Stimulated activated CD8-positive, alpha-beta memory T cell treated with anti-CD3 and anti-CD28 coated beads, Interleukin-4, amount 100 ng/mL, for 1 hour (primary cell): ENCODE data around the gene KANSL3.
"Not testable (repeated sequence)": the region's sequence is repeated elsewhere in the genome, so short reads cannot be mapped to it uniquely, and the experiment has no call there.

Source experiments
- DNase-seq, 2 donors: peaks; one replicate each; pipeline ENCODE4 v3.0.0-alpha.2; 2020; ENCODE audit warnings: low read depth in 2 of 2, low spot score in 1 of 2

Gene KANSL3

GRCh38 chr2:96564026-96564425 lies 74.1 kb downstream of the KANSL3 start:
- DNase-seq: no peak

- DNase-seq: no peak
Observed at GRCh38 chr2:96558485-96558884, 79.6 kb downstream of the KANSL3 start.

GRCh38 chr2:96558061-96558460 lies 80.1 kb downstream of the KANSL3 start:
- no peak for DNase-seq

- DNase-seq: not testable (repeated sequence)
Observed at GRCh38 chr2:96557421-96557820, 80.7 kb downstream of the KANSL3 start.

DNA sequence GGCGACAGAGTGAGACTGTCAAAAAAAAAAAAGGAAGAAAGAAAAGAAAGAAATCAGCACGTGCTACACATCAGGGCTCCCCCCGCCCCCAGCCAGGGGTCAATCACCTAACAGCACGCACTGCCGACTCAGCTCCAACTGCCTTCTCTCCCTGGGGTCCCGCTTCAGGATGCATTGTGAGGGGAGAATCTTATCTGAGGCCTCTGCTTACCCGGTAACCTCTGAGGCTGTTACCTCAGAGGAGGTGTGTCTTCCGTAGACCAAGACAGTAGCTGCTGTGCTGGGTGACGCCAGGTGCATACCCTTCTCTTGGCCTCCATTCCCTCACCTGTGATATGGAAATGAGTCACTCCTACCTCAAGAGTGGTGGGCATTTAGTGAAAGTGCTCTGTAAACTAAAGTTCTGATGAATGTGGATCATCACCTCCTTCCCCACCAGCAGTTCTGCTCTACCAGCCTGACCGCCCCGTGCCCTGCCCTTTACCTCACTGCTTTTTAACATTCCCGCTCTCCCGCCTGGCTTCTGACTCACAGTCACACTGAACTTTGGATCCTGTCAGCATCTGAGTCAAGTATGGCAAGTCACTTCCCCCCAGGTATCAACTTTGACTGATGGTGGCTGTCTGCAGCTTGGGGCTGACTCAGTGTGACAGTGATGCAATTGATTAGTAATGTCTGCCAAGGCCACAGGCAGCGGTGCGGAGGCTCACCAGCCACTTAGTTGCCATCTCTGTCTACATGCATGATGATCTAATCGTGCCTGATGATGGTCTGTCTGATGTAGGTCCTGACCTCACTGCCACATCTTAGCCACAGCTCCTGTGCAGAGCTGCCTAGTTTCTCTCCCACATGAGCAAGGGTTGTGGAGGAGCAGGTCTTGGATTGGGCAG lies 81.4 kb downstream of the KANSL3 start:
- no peak for DNase-seq

DNA sequence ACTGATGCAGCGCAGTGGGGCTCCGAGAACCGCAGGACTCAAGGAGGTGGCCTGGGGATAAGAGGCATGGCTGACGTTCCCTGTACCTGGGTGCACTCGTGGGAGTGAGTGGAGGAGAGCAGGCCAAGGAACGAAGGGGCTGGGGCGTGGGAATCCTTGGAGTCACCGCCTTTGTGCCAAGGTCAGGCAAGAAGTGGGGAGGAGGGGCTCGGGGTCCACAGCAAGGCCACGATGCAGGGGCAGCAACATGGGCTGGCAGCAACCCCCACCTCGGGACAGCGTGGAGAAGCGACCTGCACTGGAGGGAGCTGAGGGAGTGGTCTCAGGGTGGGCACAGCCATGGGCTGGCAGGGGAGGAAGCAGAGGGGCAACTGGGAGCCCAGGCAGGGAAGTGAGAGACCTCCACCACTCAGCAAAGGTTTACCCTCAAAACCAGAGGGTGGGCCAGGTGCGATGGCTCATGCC lies 82.9 kb downstream of the KANSL3 start:
- DNase-seq: no peak

DNA sequence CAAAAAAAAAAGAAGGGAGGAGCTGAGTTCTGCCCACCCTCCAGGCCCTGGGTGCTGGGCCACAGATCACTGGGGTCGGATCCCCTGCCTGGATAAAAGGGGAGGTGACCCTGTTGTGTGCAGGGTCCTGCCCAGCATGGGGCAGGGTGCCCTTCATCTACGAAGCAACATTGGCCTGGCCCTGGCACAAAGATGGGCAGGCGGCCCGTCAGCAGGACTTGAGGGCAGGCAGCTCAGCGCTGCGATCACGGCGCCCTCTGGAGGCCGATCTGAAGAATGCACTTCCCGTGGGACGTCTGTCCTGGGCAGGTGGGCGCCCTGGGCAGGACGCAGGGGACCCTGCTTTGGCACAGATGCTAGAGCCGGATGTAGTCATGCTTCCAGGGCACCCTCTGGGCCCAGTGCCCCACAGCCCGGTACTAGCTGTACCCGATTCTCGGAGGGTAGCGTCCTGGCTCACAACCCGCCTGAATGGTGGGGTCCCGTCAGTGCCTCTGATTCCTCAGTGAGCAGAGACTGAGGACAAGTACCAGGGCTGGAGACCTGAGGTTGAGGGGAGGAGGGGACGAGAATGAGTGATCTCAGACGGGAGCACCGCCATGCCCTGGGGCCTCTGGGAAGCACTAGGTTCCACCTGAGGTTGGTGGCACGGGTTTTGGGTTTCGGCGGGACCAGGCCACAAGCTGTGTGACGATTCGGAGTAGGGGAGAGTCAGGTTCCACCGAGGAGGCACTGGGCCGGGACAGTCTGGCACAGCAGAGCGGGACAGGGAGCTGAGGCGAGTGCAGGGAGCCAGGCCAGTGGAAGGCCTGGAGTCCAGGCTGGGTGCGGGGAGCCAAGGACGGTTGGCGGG lies 83.6 kb downstream of the KANSL3 start:
- peak in 1 of 2 donors; percentile 44 for DNase-seq

DNA sequence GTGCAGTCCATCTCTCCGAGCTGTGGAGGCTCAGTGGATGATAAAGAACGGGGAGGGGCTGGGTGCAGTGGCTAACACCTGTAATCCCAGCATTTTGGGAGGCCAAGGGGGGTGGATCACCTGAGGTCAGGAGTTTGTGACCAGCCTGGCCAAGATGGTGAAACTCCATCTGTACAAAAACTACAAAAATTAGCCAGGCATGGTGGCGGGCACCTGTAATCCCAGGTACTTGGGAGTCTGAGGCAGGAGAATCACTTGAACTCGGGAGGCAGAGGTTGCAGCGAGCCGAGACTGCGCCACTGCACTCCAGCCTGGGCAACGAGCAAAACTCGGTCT lies 84.2 kb downstream of the KANSL3 start:
- not testable (repeated sequence) for DNase-seq

DNA sequence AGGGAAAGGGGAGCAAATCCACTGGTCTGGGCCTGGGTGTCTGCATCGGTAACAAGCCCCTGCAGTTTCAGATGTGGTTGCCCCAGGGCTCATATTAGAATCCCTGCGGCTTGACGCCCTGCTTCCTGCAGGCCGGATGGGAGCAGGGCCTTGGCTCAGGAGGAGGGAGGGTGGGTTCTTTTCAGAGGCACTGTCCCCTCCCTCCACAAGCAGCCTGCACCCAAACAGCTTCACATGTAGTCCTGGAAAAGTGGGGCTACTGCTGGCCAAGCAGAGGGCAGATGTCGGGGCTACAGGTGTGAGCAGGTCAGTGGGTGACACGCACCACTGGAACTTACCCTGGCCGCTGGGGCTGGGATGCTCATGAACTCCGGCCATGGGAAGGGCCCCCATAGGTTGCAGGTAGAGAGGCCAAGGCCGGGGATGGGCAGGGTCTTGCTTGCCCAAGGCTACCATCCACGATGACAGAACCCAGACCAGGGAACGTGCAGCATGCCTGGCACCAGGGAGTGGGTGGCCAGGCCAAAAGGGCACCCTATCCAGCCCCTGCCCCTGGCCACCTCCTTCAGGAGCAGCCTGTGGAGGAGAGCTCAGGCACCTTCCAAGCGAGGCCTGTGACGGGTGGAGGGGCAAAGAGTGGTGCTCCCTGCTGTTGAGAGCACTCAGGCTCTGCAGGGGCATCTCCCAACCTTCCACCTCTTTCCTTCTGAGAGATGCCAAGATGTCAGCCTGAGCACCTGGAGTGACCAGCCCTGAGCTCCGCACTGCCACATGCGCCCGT lies 84.7 kb downstream of the KANSL3 start:
- DNase-seq: no peak

GRCh38 chr2:96552315-96553175 lies 85.6 kb downstream of the KANSL3 start:
- DNase-seq: no peak

DNA sequence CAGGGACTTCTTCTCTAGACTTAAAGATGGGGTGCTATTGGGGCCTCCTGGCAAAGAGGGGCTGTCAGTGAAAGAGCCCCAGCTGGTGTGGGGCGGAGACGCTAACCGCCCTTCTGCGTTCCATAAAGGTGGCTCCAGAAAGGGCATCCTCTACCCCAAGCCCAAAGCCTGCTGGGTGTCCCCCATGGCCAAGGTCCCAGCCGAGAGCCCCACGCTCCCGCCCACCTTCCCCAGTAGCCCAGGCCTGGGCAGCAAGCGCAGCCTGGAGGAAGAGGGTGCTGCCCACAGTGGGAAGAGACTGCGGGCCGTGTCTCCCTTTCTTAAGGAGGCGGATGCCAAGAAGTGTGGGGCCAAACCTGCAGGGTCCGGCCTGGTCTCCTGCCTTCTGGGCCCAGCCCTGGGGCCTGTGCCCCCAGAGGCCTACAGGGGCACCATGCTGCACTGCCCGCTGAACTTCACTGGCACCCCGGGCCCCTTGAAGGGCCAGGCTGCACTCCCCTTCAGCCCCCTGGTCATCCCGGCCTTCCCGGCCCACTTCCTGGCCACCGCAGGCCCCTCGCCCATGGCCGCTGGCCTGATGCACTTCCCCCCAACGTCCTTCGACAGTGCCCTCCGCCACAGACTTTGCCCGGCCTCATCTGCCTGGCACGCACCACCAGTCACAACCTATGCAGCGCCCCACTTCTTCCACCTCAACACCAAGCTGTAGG lies 86.4 kb downstream of the KANSL3 start:
- no peak for DNase-seq

DNA sequence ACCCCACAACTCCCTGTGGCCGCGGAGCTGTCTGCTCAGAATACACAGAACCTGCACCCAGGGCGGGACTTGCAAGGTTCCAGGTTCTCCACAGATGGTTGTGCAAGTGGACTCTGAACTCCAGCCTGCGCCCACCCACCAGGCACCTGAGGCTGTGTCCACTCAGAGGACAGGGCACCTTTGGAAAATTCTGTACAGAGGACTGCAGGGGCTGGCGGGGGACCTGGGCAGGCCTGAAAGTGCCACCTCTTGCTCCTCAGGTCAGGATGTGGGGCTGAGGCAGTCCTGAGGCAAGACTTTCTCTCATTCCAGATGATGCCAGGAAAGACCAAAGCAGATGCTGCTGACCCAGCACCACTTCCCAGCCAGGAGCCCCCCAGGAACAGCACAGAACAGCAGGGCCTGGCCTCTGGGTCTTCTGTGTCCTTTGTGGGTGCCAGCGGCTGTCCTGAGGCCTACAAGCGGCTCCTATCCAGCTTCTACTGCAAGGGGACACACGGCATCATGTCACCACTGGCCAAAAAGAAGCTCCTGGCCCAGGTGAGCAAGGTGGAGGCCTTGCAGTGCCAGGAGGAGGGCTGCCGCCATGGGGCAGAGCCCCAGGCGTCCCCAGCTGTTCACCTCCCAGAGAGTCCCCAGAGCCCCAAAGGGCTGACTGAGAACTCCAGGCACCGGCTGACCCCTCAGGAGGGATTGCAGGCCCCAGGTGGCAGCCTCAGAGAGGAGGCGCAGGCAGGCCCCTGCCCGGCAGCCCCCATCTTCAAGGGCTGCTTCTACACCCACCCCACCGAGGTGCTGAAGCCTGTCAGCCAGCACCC lies 87.1 kb downstream of the KANSL3 start:
- DNase-seq: no peak

DNA sequence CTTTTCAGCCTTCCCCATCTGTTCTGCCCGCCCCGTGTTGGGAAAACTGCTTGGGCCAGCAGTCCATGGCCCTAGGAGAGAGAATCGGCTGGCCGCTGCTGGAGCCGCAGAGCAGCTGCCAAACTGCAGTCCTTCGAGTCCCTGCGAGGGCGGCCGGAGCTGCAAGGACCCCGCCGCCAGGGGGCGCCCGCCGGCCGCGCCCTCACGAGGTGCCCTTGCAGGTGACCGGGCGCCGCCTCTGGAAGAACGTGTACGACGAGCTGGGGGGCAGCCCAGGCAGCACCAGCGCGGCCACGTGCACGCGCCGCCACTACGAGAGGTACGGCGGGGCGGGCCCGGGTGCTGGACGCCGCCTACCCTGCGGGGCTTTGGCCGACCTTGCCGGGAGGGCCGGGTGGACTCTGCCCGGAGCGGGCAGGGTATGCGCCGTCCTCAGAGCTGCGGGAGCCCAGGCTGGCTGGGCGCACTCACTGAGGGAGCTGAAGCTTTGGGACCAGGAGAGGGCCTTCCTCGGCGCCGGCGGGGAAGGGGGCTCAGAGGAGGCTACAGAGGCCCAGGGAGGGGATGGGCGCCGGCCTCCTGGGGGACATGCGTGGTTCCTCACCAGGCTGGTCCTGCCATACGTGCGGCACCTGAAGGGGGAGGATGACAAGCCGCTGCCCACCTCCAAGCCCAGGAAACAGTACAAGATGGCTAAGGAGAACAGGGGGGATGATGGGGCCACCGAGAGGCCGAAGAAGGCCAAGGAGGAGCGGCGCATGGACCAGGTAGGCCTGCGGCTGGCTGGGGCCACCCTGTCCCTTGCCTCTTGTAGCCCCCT lies 87.9 kb downstream of the KANSL3 start:
- DNase-seq: no peak

GRCh38 chr2:96549466-96549785 lies 88.7 kb downstream of the KANSL3 start:
- DNase-seq: no peak

DNA sequence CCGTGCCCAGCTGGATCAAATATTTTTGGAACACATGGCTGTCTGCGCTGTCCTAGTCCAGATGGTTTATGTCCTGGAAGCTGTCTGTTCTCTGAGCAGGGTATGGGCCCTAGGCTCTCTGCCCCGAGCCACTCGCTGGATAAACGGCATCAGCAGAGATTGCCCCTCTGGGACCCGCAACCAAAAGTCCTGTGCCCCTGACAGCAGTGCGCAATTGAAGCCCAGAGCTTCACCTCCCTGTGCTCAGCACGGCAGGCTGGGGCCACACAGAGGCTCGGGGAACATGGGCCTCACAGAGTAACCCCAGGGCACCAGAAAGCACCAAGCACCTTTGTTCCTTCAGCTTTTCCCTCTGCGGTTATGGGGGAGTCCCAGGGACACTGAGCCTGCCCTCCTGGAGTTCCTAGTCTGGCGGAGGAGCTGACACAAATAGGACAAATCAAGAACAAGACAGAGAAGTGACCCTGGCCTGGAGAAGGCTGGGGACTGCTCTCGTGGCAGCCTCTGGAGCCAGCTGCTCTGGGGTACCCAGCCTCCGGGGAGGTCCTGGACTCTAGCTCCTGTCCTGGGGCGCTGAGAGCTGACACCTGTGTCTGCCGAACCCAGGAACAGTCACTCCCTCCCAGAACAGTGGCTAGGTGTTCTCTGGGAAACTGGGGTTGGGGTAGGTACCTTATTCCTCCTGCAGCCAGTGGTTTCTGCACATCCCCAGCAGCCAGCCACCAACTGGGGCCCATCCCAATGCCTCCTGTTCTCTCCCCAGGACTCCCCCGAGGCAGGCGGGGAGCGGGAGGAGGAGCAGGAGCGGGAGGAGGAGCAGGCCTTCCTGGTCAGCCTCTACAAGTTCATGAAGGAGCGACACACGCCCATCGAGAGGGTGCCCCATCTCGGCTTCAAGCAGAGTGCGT lies 89.3 kb downstream of the KANSL3 start:
- no peak for DNase-seq

DNA sequence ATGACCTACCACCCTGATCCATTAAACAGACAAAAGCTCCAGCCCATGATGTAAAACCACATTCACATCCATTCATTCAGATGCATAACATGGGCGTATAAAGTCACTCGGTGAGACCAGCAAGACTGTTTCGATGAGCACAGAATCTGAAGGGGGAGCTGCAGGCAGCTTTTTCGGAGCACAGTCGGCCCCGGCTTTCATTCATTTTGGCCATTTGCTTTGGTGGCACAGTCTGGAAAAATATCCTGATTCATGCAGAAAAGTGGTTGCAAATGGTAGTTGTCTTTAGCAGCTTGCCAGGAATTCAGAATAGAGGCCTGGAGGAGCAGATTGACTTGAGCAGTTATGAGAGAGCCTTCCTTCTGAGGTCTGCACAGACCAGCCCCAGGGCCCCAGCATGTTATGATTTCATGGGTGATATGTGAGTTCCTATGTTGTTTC lies 90.4 kb downstream of the KANSL3 start:
- DNase-seq: no peak

GRCh38 chr2:96547203-96547641 lies 90.9 kb downstream of the KANSL3 start:
- no peak for DNase-seq
